GM12878 (cell line): Measurements from ENCODE around the gene ITPRIPL2. TPM values are rescaled to one million over a fixed set of nuclear protein-coding genes. Genes with fewer than 3 reads are reported as not detected.

Source experiments
- ATAC-seq: fragments of 200-7000 bp; cut with Tn5 transposase; 3 replicates; pipeline ENCODE4 v1.9.1; 2020; ENCODE audit warnings: mild to moderate bottlenecking, moderate library complexity
- BruUV-seq: library from RNA; stranded (reverse); fragments of 400-500 nt; replicated peaks from 2 replicates; lab custom pipeline; 2021; lab: Mats Ljungman, UMichigan
- CTCF ChIA-PET: fragments of 300-600 bp; sonication (Branson Sonifier 250); formaldehyde crosslinking; extraction: SDS; loops from one replicate; lab custom pipeline; 2021; ENCODE audit warnings: inconsistent platforms; lab: Yijun Ruan, JAX
- POLR2A ChIA-PET: fragments of 350-600 bp; formaldehyde crosslinking; extraction: SDS; loops from one replicate; lab custom pipeline; 2021; ENCODE audit warnings: inconsistent platforms; lab: Charles Lee
- RAD21 ChIA-PET: fragments of 300-600 bp; sonication (Branson Sonifier 250); formaldehyde crosslinking; loops from one replicate; lab custom pipeline; 2023; ENCODE audit warnings: antibody characterized with exemption; ENCODE audit not compliant: unreplicated experiment; lab: Charles Lee
- SMC1A ChIA-PET: fragments of 300-600 bp; sonication (Branson Sonifier 250); formaldehyde crosslinking; loops from one replicate; lab custom pipeline; 2023; ENCODE audit not compliant: unreplicated experiment, uncharacterized antibody; lab: Charles Lee
- DNase-seq: peaks from one replicate; pipeline ENCODE4 v3.0.0-alpha.2; 2011; ENCODE audit warnings: low read depth, low spot score
- FAIRE-seq: peaks from 3 replicates; lab custom pipeline; 2011; peaks lifted over from hg19 to GRCh38; lab: Jason Lieb, UNC
- H2AFZ ChIP-seq: 2 replicates; pipeline ENCODE4 v1.6.0; 2011; ENCODE audit warnings: low read depth, low read length, control low read depth; ENCODE audit not compliant: control insufficient read depth
- H3K27ac ChIP-seq: 2 replicates; pipeline ENCODE4 v1.5.1; 2011; ENCODE audit warnings: control low read depth; ENCODE audit not compliant: control insufficient read depth, insufficient read depth
- H3K27me3 ChIP-seq, 2 experiments: replicated peaks in 1 of 2; 2 replicates each; pipeline versions ENCODE4 v1.6.0 to v1.6.1; 2011; ENCODE audit warnings: low read length in 1 of 2; ENCODE audit not compliant: control insufficient read depth in 2 of 2, insufficient read depth in 2 of 2
- H3K36me3 ChIP-seq, 2 experiments: 2 replicates each; pipeline ENCODE4 v1.5.1; 2011; ENCODE audit warnings: low read length in 1 of 2; ENCODE audit not compliant: control insufficient read depth in 2 of 2, insufficient read depth in 2 of 2
- H3K4me1 ChIP-seq: 2 replicates; pipeline ENCODE4 v1.6.1; 2011; ENCODE audit warnings: mild to moderate bottlenecking, low read length, moderate library complexity, mixed read lengths; ENCODE audit not compliant: control insufficient read depth, insufficient read depth
- H3K4me2 ChIP-seq: 2 replicates; pipeline ENCODE4 v1.6.0; 2011; ENCODE audit warnings: control low read depth; ENCODE audit not compliant: control insufficient read depth, insufficient read depth
- H3K4me3 ChIP-seq: fragments of 200-600 bp; sonication (generic); 2 replicates; pipeline ENCODE4 v1.5.1; 2016
- H3K79me2 ChIP-seq: 2 replicates; pipeline ENCODE4 v1.6.0; 2011; ENCODE audit warnings: low read length; ENCODE audit not compliant: control insufficient read depth, insufficient read depth
- H3K9ac ChIP-seq: 2 replicates; pipeline ENCODE4 v1.8.0; 2011; ENCODE audit warnings: low read length, control low read depth, mixed read lengths; ENCODE audit not compliant: control insufficient read depth, insufficient read depth
- H3K9me3 ChIP-seq: replicated peaks from 3 replicates; pipeline ENCODE4 v1.5.1; 2011; ENCODE audit warnings: mild to moderate bottlenecking, low read length; ENCODE audit not compliant: control insufficient read depth, insufficient read depth
- H4K20me1 ChIP-seq: 2 replicates; pipeline ENCODE4 v1.6.0; 2011; ENCODE audit not compliant: control insufficient read depth, insufficient read depth
- CBFB ChIP-seq: IDR thresholded peaks from 2 replicates; pipeline ENCODE4 v1.6.1; 2016; ENCODE audit warnings: antibody characterized with exemption, low read depth
- CREB1 ChIP-seq: IDR thresholded peaks from 2 replicates; pipeline ENCODE4 v1.6.1; 2012; ENCODE audit warnings: low read depth, mild to moderate bottlenecking, inconsistent platforms
- EZH2 ChIP-seq: IDR thresholded peaks from 2 replicates; pipeline ENCODE4 v1.6.1; 2012; ENCODE audit warnings: low read depth, mild to moderate bottlenecking, control low read depth, inconsistent platforms, low read length, borderline replicate concordance; ENCODE audit not compliant: control insufficient read depth
- FOS ChIP-seq: IDR thresholded peaks from 3 replicates; pipeline ENCODE4 v1.6.1; 2011; ENCODE audit warnings: borderline replicate concordance; ENCODE audit not compliant: insufficient read length; ENCODE audit errors: extremely low read depth
- FOXM1 ChIP-seq: IDR thresholded peaks from 2 replicates; pipeline ENCODE4 v1.6.1; 2012; ENCODE audit warnings: low read depth, mild to moderate bottlenecking, inconsistent platforms, low read length, moderate library complexity
- HCFC1 ChIP-seq: fragments of 150-350 bp; IDR thresholded peaks from 2 replicates; pipeline ENCODE4 v1.6.1; 2014; ENCODE audit warnings: low read length
- JUNB ChIP-seq: IDR thresholded peaks from 2 replicates; pipeline ENCODE4 v1.6.1; 2016; ENCODE audit warnings: antibody characterized with exemption, mild to moderate bottlenecking
- MTA2 ChIP-seq: fragments of 450-650 bp; IDR thresholded peaks from 2 replicates; pipeline ENCODE4 v1.6.1; 2016; ENCODE audit warnings: low read depth, mild to moderate bottlenecking, moderate library complexity
- RFX5 ChIP-seq: IDR thresholded peaks from 2 replicates; pipeline ENCODE4 v1.6.1; 2011; ENCODE audit warnings: low read depth, low read length, improper control_type of control experiment
- SMAD1 ChIP-seq: fragments of 450-650 bp; IDR thresholded peaks from 2 replicates; pipeline ENCODE4 v1.6.1; 2018; ENCODE audit warnings: mild to moderate bottlenecking, low read depth; ENCODE audit not compliant: partially characterized antibody
- SMAD5 ChIP-seq: IDR thresholded peaks from 2 replicates; pipeline ENCODE4 v1.6.1; 2016; ENCODE audit warnings: antibody characterized with exemption, low read depth
- ZBTB40 ChIP-seq: fragments of 450-650 bp; IDR thresholded peaks from 2 replicates; pipeline ENCODE4 v1.6.1; 2016; ENCODE audit warnings: mild to moderate bottlenecking, moderate library complexity, borderline replicate concordance
- WGBS: methylation state at CpG from one replicate; pipeline ENCODE4 v1.1.6; 2016; ENCODE audit warnings: low lambda C conversion rate; ENCODE audit not compliant: insufficient replicate concordance, insufficient coverage; ENCODE audit errors: missing lambda C conversion rate; 5-methylcytosine and 5-hydroxymethylcytosine counted together
- in situ Hi-C: fragments of 300-500 bp; cut with MboI; formaldehyde crosslinking; loops from 9 replicates; pipeline ENCODE4 v1.14.3; 2018; ENCODE audit warnings: mixed read lengths
- intact Hi-C: fragments of 100-400 bp; cut with micrococcal nuclease; formaldehyde crosslinking; loops from one replicate; pipeline ENCODE4 v1.14.2; 2022; ENCODE audit not compliant: unreplicated experiment
- polyA plus RNA-seq, 11 experiments: library from polyadenylated mRNA; depleted of rRNA in 4 of 11; unstranded in 6 of 11; stranded (reverse) in 5 of 11; fragments of >200 nt; fragmentation: Nextera tagmentation in 4 of 11; fragmentation: Illumina TruSeq in 1 of 11; extraction: Ambion mirVana in 4 of 11; extraction: Trizol in 1 of 11; gene quantifications; 1 replicate in 1 of 11; 2 replicates in 10 of 11; pipeline versions ENCODE4 v1.2.1 to v1.2.3, GENCODE V29; 2011 to 2016; ENCODE audit warnings: inconsistent platforms in 2 of 11, missing spikeins in 2 of 11, low read depth in 1 of 11
- total RNA-seq, 4 experiments: library from RNA; depleted of rRNA in 3 of 4; stranded (reverse); fragments of >200 nt in 3 of 4; fragmentation: Illumina TruSeq in 1 of 4; extraction: Trizol in 1 of 4; gene quantifications; 2 replicates each; pipeline versions ENCODE4 v1.2.1 to v1.2.3, GENCODE V29; 2013 to 2021

ITPRIPL2 gene
- total and polyA plus RNA-seq, 10 of the 15 experiments (the other 5 are each of a cell fraction or from before 2014, with no cell fraction given) = 0.48 to 14.3 (median 3.5) TPM

- H3K4me2 ChIP-seq = no peak overlapping the region
- no TSS peak for BruUV-seq
- intact Hi-C loops = loop anchor here (10.0 kb wide), 1 partner anchor 336 kb away; no protein-coding TSS in a partner anchor
These were observed 55.4 kb downstream of the ITPRIPL2 start for GRCh38 chr16:19169082-19169639.

GRCh38 chr16:19170043-19170655, 56.4 kb downstream of the ITPRIPL2 start:
- no peak for DNase-seq
- POLR2A ChIA-PET = no interaction called here
- no peaks in the 10 kb centered on the region for H4K20me1 ChIP-seq
- CTCF ChIA-PET = interaction anchor here (1.4 to 2.5 kb wide), 4 partner anchors 9 to 208 kb away, joined by 3 to 8 read pairs (median 4); no protein-coding TSS in a partner anchor
- RAD21 ChIA-PET = no interaction called here
- TF ChIP-seq JUNB (no peak), ZBTB40 (peak; percentile 77)
- TF ChIP-seq, all 136 proteins: peak for 1
- Histone ChIP-seq H3K36me3 (no peaks in the 10 kb centered on the region), H3K4me3 (no peak overlapping the region), H2AFZ (no peak overlapping the region), H3K79me2 (no peaks in the 10 kb centered on the region), H3K27me3 (no peaks in the 10 kb centered on the region; a peak in 1 of 4 replicates), H3K9ac (no peak overlapping the region), H3K27ac (no peak overlapping the region), H3K4me1 (no peaks in the 10 kb centered on the region), H3K9me3 (no peaks in the 10 kb centered on the region), H3K4me2 (no peak overlapping the region)
- SMC1A ChIA-PET = no interaction called here
- no TSS peak for BruUV-seq
- ATAC-seq (no peak), FAIRE-seq (no peak)
- in situ Hi-C loops (no loop called here), intact Hi-C loops (no loop called here)
- WGBS = 61% methylated on average over 7 of the region's 7 CpGs

More at GRCh38 chr16:19169082-19169639, 55.4 kb downstream of the ITPRIPL2 start:
- Histone ChIP-seq H4K20me1 (no peaks in the 10 kb centered on the region), H3K9me3 (no peaks in the 10 kb centered on the region), H3K4me1 (no peaks in the 10 kb centered on the region), H3K27ac (no peak overlapping the region), H3K36me3 (no peaks in the 10 kb centered on the region), H3K9ac (no peak overlapping the region), H3K79me2 (no peaks in the 10 kb centered on the region), H2AFZ (no peak overlapping the region), H3K27me3 (no peaks in the 10 kb centered on the region; a peak in 1 of 4 replicates), H3K4me3 (no peak overlapping the region)
- ChIA-PET SMC1A (interaction anchor here (0.8 to 0.9 kb wide), 2 partner anchors 10 to 194 kb away, joined by 3 read pairs; no protein-coding TSS in a partner anchor), RAD21 (interaction anchor here (1.1 kb wide), 1 partner anchor 10 kb away, joined by 4 read pairs; no protein-coding TSS in a partner anchor), POLR2A (no interaction called here), CTCF (interaction anchor here (1.4 to 2.5 kb wide), 3 partner anchors 10 to 209 kb away, joined by 3 to 8 read pairs (median 3); no protein-coding TSS in a partner anchor)
- ATAC-seq (no peak), DNase-seq (no peak), FAIRE-seq (no peak)
- in situ Hi-C loops = no loop called here
- 15% methylated on average over 19 of the region's 19 CpGs for WGBS
- TF ChIP-seq HCFC1 = no peak
- TF ChIP-seq CREB1 = no peak
- TF ChIP-seq FOXM1 = no peak
- no peak for TF ChIP-seq MTA2
- TF ChIP-seq RFX5 = no peak
- no peak for TF ChIP-seq JUNB
- no peak for TF ChIP-seq SMAD1
- TF ChIP-seq EZH2 = no peak
- no peak for TF ChIP-seq SMAD5
- no peak for TF ChIP-seq CBFB
- TF ChIP-seq FOS = no peak
